NT2/D1 (cell line): Measurements from ENCODE around the gene MUC4.

ENCODE experiments used
- SUZ12 ChIP-seq: IDR thresholded peaks from 2 replicates; pipeline ENCODE4 v1.6.1; 2011; ENCODE audit not compliant: insufficient read length, insufficient read depth; ENCODE audit errors: extremely low read depth
- YY1 ChIP-seq: IDR thresholded peaks from 2 replicates; pipeline ENCODE4 v1.6.1; 2011; ENCODE audit not compliant: insufficient read length, insufficient read depth

- TF ChIP-seq YY1: no peak
- no peak for TF ChIP-seq SUZ12
Observed at GRCh38 chr3:195813916-195814640, 2.3 kb upstream of the MUC4 start.
